Hepatic stellate cell (primary cell): ENCODE data around the gene GLS.
"Not testable (repeated sequence)": the region's sequence is repeated elsewhere in the genome, so short reads cannot be mapped to it uniquely, and the experiment has no call there.

Experiments used
- DNase-seq: peaks from one replicate; pipeline ENCODE4 v3.0.0; 2011; ENCODE audit warnings: low spot score

Gene GLS

DNA sequence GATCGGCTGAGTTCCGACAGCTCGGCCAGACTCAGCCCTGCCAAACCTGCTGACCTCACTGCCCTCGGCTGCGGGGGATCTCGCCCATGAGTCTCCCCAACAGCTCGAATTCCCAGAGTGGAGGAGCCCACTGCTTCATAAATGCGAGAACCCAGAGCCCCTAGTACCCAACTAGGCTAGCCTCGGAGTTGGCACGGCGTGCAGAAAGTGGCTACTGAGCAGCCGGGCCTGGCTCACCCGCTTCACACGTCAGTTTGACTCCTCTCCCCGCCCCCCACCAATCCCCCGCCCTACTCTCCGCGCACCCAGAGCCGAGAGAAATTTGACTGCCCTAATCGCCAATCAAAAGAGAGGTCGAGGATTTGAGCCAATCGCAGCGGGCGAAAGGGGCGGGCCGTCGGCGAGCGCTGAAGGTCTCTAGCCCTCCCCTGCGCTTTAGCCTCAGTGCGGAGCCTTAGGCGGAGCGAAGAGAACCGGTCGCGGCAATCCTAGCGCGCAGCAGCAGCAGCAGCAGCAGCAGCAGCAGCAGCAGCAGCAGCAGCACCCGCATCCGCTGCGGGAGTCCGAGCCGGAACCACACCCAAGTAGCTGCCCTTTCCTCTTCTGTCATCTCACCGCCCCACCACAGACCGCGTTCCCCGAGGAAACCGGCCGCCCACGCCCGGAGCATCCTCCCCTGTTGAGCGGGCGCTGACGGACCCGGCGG, at the start of gene GLS:
Gene GLS, plus strand, starts transcription at position 444 of the 706 bp plus-strand sequence. CDS start 264 bp downstream, outside the sequence.
- peak; percentile 97 for DNase-seq

- no peak for DNase-seq
Measured at GRCh38 chr2:190831941-190832340, 48.7 kb upstream of the GLS start.

- DNase-seq: no peak
Measured at GRCh38 chr2:190834890-190835208, 45.8 kb upstream of the GLS start.

GRCh38 chr2:190835303-190835930, 45.2 kb upstream of the GLS start:
- peak; percentile 72 for DNase-seq

DNA sequence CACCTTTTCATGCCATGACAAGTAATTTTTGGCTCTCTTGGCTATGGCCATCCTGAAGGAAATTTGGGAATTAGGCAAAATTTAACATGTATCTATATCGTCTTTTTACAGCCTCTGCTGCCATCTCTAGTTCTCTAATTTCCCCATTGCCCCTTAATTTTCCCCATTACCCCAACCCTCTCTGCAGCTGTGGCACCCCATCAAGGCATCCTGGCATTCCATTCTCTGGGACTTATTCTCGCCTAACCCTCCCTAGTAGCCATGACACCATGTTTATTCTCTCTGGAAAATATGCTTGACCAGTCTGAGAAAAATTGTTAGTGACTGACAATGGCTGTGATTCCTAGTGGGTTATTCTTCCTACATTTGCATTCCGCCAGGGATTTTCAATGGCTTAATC, 43.9 kb upstream of the GLS start:
- DNase-seq: no peak

- no peak for DNase-seq
Measured at GRCh38 chr2:190837420-190837819, 43.2 kb upstream of the GLS start.

DNA sequence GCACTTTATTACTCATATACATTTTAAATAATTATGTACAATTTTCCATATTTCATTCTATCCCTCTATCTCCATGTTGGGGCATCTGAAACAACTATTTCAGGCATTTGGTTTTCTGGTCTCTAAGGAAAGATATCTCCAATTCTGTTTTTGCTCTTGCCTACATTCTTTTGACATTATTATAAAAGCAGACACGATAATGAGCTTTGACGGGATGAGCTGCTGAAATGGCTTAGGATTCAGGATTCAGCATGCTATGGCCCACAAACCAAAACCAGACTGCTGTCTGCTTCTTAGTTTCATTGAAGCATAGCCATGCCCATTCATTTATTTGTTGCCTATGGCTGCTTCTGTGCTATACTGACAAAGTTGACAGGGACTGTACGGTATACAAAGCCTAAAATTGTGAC, 42.7 kb upstream of the GLS start:
- no peak for DNase-seq

DNA sequence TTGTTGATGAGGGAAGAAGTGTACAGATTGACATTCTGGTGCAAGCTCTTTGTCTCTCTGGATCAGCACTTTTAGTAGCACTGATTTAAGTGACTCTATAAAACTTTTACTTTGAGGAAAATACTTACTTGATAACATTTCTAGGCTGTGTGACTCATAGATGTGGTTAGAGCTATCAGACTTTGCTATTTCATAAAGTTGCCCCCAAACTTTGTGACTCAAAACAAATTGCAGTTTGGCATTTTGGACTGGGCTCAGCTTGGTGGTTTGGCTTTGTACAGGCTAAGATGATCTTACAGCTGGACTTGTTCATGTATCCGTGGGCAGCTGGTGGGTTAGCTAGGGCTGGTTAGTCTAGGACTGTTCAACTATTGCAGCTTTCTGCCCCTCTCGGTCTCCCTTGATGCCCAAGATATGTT, 42.1 kb upstream of the GLS start:
- peak; percentile 36 for DNase-seq

GRCh38 chr2:190840569-190841172, 40.0 kb upstream of the GLS start:
- DNase-seq: no peak

GRCh38 chr2:190841707-190842505, 38.7 kb upstream of the GLS start:
- no peak for DNase-seq

GRCh38 chr2:190842606-190843104, 38.0 kb upstream of the GLS start:
- no peak for DNase-seq

DNA sequence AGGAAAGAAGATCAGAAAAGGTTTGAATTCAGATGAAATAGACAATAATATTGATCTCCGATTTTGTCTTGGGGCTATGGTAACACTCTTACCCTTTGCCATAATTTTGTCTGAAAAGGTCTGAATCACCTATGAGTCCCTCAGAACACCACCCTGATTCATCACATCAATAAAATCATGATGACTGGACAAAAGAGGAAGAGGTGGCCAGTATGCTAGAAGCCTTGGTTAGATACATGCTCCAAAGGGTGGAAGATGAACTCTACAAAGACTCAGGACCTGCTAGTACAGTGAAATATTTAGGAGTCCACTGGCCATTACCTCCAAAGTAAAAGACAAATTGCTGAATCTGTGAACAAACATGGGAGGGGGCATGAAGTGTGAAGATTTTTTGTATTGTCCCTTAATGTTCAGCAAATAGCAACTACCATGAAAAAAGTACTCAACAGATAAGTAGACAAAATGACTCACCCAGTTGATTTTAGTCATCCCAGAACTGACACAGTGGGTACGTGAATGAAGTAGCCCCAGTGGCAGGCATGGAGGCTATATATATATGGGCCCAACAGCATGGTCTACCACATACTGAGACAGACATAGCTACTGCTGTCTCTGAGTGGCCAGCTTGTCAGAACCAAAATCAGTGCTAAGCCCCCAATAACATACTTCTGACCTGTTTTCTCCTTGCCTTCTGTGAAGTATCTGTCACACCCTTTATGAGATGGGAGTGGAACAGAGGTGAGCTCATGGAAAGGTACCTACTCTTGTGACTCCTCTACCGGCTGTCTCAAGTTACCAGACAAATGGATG, 36.5 kb upstream of the GLS start:
- DNase-seq: no peak

GRCh38 chr2:190844700-190845401, 35.8 kb upstream of the GLS start:
- DNase-seq: no peak

- DNase-seq: no peak
Measured at GRCh38 chr2:190846746-190847145, 33.9 kb upstream of the GLS start.

GRCh38 chr2:190847504-190848081, 33.0 kb upstream of the GLS start:
- no peak for DNase-seq

- peak; percentile 43 for DNase-seq
Measured at GRCh38 chr2:190849774-190850173, 30.8 kb upstream of the GLS start.

- DNase-seq: not testable (repeated sequence)
Measured at GRCh38 chr2:190853022-190853421, 27.6 kb upstream of the GLS start.

- DNase-seq: peak; percentile 51
Measured at GRCh38 chr2:190853531-190854383, 26.9 kb upstream of the GLS start.

DNA sequence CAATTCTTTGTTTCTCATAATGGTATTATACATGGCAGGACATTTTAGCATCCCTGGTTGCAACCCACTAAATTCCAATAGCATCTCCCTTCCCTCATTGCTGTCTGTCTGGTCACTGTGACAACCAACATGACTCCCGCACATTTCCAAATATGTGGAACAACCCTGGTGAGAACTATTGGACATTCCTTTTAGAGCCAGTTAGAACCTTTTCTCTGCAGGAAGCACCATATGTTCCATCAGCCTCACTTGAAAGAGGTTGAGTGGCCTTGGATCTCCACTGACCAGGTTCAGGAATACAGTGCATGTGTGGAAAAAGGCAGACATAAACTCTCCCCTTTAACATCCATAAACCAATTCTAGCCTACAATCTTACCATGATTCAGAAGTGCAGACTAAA, 25.9 kb upstream of the GLS start:
- no peak for DNase-seq

- no peak for DNase-seq
Measured at GRCh38 chr2:190855245-190855644, 25.4 kb upstream of the GLS start.
